Measurements from ENCODE around the gene HDAC7. TPM values are rescaled to one million over a fixed set of nuclear protein-coding genes. Genes with fewer than 3 reads are reported as not detected.
A peak's percentile ranks its signal among the peaks of the same experiment; 100 is the strongest.

HDAC7 gene
- total and polyA plus RNA-seq, 7 donors: 11.0 to 27.8 (median 22.2) TPM

DNA sequence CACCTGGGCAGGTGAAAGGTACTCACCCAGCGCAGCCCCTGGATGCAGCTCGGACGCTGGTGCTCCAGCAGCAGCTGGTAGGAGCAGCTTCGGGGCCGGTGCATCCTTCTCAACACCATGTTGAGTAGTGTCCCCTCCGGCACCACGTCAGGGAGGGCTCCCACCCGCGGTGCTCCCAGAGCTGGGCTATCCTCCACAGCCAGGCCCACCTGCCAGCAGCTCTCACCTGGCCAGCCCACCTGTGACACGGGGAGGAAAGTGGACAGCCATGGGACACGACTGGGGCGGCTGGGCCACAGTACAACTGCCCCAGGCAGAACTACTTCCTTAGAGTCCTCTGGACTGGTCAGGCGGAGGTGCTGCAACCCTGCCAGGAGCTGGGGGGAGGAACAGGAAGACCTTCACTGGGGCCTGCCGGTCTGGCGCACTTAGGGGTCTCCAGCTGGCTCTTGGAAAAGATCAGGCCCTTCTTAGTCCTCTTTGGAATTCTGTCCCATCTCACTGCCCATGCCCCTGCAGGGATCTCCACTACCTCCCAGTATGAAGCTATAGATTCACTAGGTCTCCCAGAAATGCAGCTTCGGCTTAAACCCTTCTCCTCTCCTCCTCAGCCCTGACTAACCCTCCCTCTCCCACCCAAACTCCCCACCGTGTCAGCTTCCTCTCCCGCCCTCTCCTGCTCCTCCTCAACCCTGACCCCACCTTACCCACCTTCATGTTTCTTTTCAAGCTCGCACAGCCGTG is 61.7 kb downstream of the HDAC7 start:
- H3K4me1 ChIP-seq: peaks cover 28% of the 10 kb centered on the region
- DNase-seq: no peak
- 52 to 58% (median 52%) methylated on average over 20 of the region's 20 CpGs for WGBS, 3 donors

DNA sequence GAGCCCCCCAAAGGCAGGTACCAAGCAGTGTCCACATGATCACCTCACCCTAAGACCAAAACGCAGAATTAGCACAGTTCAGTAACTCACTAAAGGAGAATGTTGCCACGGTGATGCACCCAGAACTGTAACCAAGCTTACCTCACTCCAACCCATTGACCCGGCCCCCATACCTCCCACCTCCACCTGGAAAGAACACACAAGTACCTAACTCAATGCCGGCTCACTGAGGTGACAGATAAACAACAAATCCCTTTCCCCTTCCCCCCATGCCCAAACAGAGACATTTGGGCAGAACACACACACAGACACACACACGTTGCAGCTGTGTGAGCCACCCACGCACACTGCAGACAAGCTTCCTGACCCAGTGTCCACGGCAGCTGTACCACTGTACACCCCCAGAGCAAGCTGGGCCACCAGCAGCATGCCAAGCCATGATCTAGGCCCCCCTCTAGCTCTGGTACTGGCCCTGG is 62.3 kb downstream of the HDAC7 start:
- Histone ChIP-seq H3K27me3 (ENCODE audit: insufficient read depth in 3 of 3, low read length in 2 of 3) (no peaks in the 10 kb centered on the region), H3K27ac (peak overlapping the region; percentile 21), H3K4me3 (peak overlapping the region; percentile 72), H3K4me1 (peaks cover 34% of the 10 kb centered on the region), H3K36me3 (ENCODE audit: insufficient read depth in 1 of 2, low read depth in 1 of 2) (no peaks in the 10 kb centered on the region), H3K9me3 (no peaks in the 10 kb centered on the region)
- TF ChIP-seq, protein P1, sequence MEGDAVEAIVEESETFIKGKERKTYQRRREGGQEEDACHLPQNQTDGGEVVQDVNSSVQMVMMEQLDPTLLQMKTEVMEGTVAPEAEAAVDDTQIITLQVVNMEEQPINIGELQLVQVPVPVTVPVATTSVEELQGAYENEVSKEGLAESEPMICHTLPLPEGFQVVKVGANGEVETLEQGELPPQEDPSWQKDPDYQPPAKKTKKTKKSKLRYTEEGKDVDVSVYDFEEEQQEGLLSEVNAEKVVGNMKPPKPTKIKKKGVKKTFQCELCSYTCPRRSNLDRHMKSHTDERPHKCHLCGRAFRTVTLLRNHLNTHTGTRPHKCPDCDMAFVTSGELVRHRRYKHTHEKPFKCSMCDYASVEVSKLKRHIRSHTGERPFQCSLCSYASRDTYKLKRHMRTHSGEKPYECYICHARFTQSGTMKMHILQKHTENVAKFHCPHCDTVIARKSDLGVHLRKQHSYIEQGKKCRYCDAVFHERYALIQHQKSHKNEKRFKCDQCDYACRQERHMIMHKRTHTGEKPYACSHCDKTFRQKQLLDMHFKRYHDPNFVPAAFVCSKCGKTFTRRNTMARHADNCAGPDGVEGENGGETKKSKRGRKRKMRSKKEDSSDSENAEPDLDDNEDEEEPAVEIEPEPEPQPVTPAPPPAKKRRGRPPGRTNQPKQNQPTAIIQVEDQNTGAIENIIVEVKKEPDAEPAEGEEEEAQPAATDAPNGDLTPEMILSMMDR (IDR thresholded peaks at IDR 0.05): no peak
- WGBS, 3 donors: 63 to 68% (median 63%) methylated on average over 7 of the region's 7 CpGs
- ATAC-seq (no peak), DNase-seq (no peak)
- intact Hi-C loops (cut with DNase I): no loop called here

More for the DNA sequence above, 61.7 kb downstream of the HDAC7 start:
- Histone ChIP-seq H3K36me3 (ENCODE audit: insufficient read depth in 1 of 2, low read depth in 1 of 2) (no peaks in the 10 kb centered on the region), H3K4me3 (peak overlapping the region; percentile 72), H3K9me3 (no peaks in the 10 kb centered on the region), H3K27me3 (ENCODE audit: insufficient read depth in 3 of 3, low read length in 2 of 3) (no peaks in the 10 kb centered on the region), H3K27ac (peak overlapping the region; percentile 57)
- TF ChIP-seq, protein P1 (IDR thresholded peaks at IDR 0.05): no peak
- no peak for ATAC-seq
- intact Hi-C loops (cut with DNase I): loop anchor here in 1 of 2 donors (2.0 kb wide), 1 partner anchor 15 kb away; no protein-coding TSS in a partner anchor

DNA sequence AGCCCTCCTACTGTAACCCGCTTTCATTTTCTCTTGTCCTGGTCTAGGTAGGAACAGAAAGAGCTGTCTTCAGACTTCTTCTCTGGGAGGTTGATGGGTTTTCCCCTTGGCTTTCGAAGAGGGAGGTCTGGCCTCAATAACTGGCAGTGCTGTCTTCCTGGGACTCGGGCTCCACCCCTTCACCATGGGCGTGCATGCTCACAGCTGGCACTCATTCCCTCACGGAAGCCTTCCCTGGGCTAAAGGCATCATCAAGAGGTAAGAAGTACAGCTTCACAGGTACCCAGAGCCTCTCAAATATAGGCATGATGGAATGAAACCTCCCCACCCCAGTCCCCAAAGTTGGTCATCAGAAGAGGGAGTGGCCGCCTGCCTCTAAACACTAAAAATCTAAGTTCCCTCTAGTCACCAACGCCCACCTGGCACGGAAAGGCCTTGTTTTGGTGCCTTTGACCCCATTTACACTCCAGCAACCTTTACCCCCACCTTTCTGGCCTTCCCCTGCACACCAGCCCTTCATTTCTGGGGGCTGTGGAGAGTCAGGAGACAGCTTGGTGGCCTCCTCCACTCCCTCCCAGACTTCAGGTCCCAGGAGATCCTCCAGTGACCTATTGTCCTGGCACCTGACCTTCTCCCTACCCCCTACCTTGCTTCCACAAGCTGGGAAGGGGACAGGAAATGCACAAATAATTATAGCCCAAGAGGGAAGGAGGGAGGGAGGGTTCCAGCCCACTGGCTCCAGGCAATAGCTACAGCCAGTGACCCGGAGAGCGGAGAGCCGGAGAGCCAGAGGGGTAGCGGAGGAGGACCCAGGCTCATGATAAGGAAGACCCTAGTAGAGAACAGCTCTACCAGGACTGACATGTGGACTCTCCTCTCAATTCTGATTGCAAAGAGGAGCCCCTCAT is 63.8 kb downstream of the HDAC7 start:
- intact Hi-C loops (cut with DNase I): no loop called here
- H3K4me1 ChIP-seq: peaks cover 38% of the 10 kb centered on the region
- H3K27me3 ChIP-seq (ENCODE audit: insufficient read depth in 3 of 3, low read length in 2 of 3): no peaks in the 10 kb centered on the region
- peaks cover 0 to under 1% of the 10 kb centered on the region in 2 donors for H3K36me3 ChIP-seq (ENCODE audit: insufficient read depth in 1 of 2, low read depth in 1 of 2)
- no peaks in the 10 kb centered on the region for H3K9me3 ChIP-seq
- ATAC-seq (no peak), DNase-seq (no peak)
- H3K4me3 ChIP-seq: peak overlapping the region; percentile 72
- no peak overlapping the region for H3K27ac ChIP-seq
- 68 to 74% (median 72%) methylated on average over 12 of the region's 12 CpGs for WGBS, 3 donors
- TF ChIP-seq, protein P1 (IDR thresholded peaks at IDR 0.05): no peak

DNA sequence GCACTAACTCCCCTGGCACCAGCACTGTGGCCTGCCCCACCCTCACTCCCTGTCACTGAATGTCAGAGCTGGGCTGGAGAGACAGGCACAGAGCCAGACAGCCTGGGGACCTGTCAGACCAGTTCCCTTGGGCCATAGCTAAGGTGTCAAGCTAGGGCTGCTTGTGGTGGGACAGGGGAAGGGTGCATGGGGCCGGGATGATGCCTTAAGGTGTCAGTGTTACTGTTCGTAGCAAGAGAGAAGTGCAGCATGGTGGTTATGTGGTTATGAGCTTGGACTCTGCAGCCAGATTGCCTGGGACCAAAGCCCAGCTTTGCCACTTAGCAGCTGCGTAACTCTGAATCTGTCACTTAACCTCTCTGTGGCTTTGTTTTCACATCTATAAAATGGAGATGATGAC is 64.8 kb downstream of the HDAC7 start:
- peaks cover 38% of the 10 kb centered on the region for H3K4me1 ChIP-seq
- DNase-seq (no peak), ATAC-seq (peak in 1 of 4 donors; percentile 23)
- no peaks in the 10 kb centered on the region for H3K27me3 ChIP-seq (ENCODE audit: insufficient read depth in 3 of 3, low read length in 2 of 3)
- H3K27ac ChIP-seq: peak overlapping the region; percentile 25
- TF ChIP-seq, protein P1 (IDR thresholded peaks at IDR 0.05): no peak
- H3K4me3 ChIP-seq: no peak overlapping the region
- intact Hi-C loops (cut with DNase I): no loop called here
- 34 to 68% (median 47%) methylated on average over 3 of the region's 3 CpGs for WGBS, 3 donors
- H3K9me3 ChIP-seq: no peaks in the 10 kb centered on the region
- H3K36me3 ChIP-seq (ENCODE audit: insufficient read depth in 1 of 2, low read depth in 1 of 2): peaks cover 0 to 3% of the 10 kb centered on the region in 2 donors
